Measurements from ENCODE around the gene BCLAF1. TPM values are rescaled to one million over a fixed set of nuclear protein-coding genes. Genes with fewer than 3 reads are reported as not detected.

BCLAF1 gene
- total RNA-seq, 4 donors from 2014 or later = 85.0 to 177 (median 104) TPM

DNA sequence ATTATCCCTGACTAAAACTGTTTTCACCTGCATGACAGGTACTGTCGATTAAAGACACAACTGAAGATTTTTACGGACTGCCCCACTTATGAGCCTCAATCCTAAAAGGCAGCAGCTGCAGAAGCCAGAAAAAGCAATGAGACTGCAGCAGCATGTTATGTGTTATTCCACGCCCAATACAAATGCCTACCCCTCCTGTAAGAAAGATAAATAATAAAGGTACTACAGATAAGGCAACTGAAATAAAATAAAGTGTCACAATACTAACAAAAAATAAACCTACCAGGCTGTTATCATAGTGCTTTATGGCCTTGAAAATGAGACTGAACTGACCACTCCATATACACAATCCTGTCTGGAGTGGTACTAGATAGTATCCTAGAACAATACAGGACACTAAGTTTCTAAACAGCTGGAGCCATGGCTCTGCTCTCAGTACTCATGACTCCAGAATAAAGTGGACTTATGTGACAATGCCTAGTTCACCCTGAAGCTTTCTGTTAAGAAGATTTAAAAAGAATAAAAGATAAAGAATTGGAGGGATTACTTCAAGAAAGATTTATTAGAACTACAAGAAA is 9.5 kb downstream of the BCLAF1 start:
- WGBS, 2 donors = 57 to 74% methylated on average over 3 of the region's 3 CpGs
- intact Hi-C loops (cut with DNase I; ENCODE audit: low total_unique reads) = no loop called here
- DNase-seq (ENCODE audit: low spot score in 2 of 2) = no peak
- TF ChIP-seq POLR2A (IDR thresholded peaks at IDR 0.05) (no peak), CTCF (IDR thresholded peaks at IDR 0.05) (no peak)
- H3K4me3 ChIP-seq (ENCODE audit: low read depth, poor library complexity, severe bottlenecking) = no peak overlapping the region

- no peak overlapping the region for H3K4me3 ChIP-seq (ENCODE audit: low read depth, poor library complexity, severe bottlenecking)
- intact Hi-C loops (cut with DNase I; ENCODE audit: low total_unique reads) = no loop called here
- no peak for DNase-seq (ENCODE audit: low spot score in 2 of 2)
- TF ChIP-seq POLR2A (IDR thresholded peaks at IDR 0.05) (no peak), CTCF (IDR thresholded peaks at IDR 0.05) (no peak)
- WGBS, 2 donors = 67 to 87% methylated on average over 1 of the region's 1 CpG
These were observed 15.6 kb downstream of the BCLAF1 start for GRCh38 chr6:136274062-136274461.

DNA sequence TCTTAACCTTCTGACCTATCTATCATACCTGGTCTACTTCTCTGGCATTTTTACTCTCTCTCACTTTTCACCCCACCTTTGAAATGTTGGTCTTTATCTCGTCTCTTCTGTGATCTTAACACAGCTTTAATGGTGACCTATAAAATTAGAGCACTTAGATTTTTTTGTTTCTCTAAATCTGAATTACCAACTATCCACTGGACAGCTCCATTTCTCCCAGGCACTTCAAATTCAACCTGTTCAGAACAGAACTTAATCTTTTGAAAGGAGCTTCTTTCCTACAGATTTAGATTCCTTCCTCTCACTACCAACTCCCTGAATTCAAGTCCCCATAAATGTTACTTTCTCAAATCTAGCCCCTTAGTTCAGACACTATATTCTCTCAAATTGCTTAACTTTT is 24.5 kb downstream of the BCLAF1 start:
- H3K4me3 ChIP-seq (ENCODE audit: low read depth, poor library complexity, severe bottlenecking) = no peak overlapping the region
- TF ChIP-seq CTCF (IDR thresholded peaks at IDR 0.05) = no peak
- WGBS, 2 donors = 82 to 97% methylated on average over 1 of the region's 1 CpG
- intact Hi-C loops (cut with DNase I; ENCODE audit: low total_unique reads) = no loop called here
- DNase-seq (ENCODE audit: low spot score in 2 of 2) = no peak

- no peak for TF ChIP-seq CTCF (IDR thresholded peaks at IDR 0.05)
- TF ChIP-seq POLR2A (IDR thresholded peaks at IDR 0.05) = no peak
These were observed 26.7 kb downstream of the BCLAF1 start for GRCh38 chr6:136262940-136263339.

GRCh38 chr6:136254851-136255466 is 34.7 kb downstream of the BCLAF1 start:
- TF ChIP-seq POLR2A (IDR thresholded peaks at IDR 0.05) (no peak), CTCF (IDR thresholded peaks at IDR 0.05) (no peak)
- intact Hi-C loops (cut with DNase I; ENCODE audit: low total_unique reads) = no loop called here
- no peak for DNase-seq (ENCODE audit: low spot score in 2 of 2)
- no peak overlapping the region for H3K4me3 ChIP-seq (ENCODE audit: low read depth, poor library complexity, severe bottlenecking)

More at GRCh38 chr6:136262940-136263339, 26.7 kb downstream of the BCLAF1 start:
- H3K4me3 ChIP-seq (ENCODE audit: low read depth, poor library complexity, severe bottlenecking) = no peak overlapping the region
- 42 to 63% methylated on average over 1 of the region's 1 CpG for WGBS, 2 donors
- intact Hi-C loops (cut with DNase I; ENCODE audit: low total_unique reads) = no loop called here
- DNase-seq (ENCODE audit: low spot score in 2 of 2) = no peak

DNA sequence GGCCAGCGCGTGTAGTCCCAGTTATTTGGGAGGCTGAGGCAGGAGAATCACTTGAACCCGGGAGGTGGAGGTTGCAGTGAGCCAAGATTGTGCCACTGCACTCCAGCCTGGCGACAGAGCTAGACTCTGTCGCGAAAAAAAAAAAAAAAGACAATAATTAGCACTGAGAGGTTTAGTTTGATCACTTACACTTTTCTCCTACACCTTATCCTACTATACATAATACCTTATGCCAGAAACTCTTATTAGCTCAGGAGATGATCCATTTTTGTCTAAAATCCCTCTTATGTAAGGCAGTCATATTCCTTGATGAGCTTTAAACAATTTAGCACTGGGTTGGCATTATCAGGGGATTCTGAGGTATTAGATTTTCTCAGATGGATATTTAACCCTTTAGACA is 35.9 kb downstream of the BCLAF1 start:
- DNase-seq (ENCODE audit: low spot score in 2 of 2) = no peak
- WGBS, 2 donors = 80% methylated on average over 6 of the region's 6 CpGs

More for the DNA sequence above, 35.9 kb downstream of the BCLAF1 start:
- TF ChIP-seq POLR2A (IDR thresholded peaks at IDR 0.05) (no peak), CTCF (IDR thresholded peaks at IDR 0.05) (no peak)
- intact Hi-C loops (cut with DNase I; ENCODE audit: low total_unique reads) = no loop called here
- H3K4me3 ChIP-seq (ENCODE audit: low read depth, poor library complexity, severe bottlenecking) = no peak overlapping the region
